Prostate gland (tissue), 2 donors: ENCODE results near the gene TRIM14. TPM values are rescaled to one million over a fixed set of nuclear protein-coding genes. Genes with fewer than 3 reads are reported as not detected.

Source experiments
- DNase-seq: peaks from one replicate; pipeline ENCODE4 v3.0.0-alpha.2; 2019; ENCODE audit warnings: low spot score
- H3K27ac ChIP-seq, 2 donors: fragments of 200-600 bp; sonication (generic); 2 replicates each; pipeline ENCODE4 v1.5.1; 2017 to 2019
- H3K27me3 ChIP-seq: fragments of 200-600 bp; sonication (generic); replicated peaks from 2 replicates; pipeline ENCODE4 v1.5.1; 2019; ENCODE audit not compliant: insufficient read depth
- H3K36me3 ChIP-seq, 2 donors: fragments of 200-600 bp; sonication (generic); 1 replicate in 1 of 2; 2 replicates in 1 of 2; pipeline versions ENCODE4 v1.5.1 to v1.8.1; 2017 to 2019
- H3K4me1 ChIP-seq: fragments of 200-600 bp; sonication (generic); replicated peaks from 2 replicates; pipeline ENCODE4 v1.5.1; 2019
- H3K4me3 ChIP-seq, 2 donors: fragments of 200-600 bp; sonication (generic); 2 replicates each; pipeline ENCODE4 v1.5.1; 2017 to 2019
- H3K9me3 ChIP-seq: fragments of 200-600 bp; sonication (generic); 2 replicates; pipeline ENCODE4 v1.5.1; 2017
- POLR2A ChIP-seq: fragments of 450-650 bp; IDR thresholded peaks from one replicate; pipeline ENCODE4 v1.6.1; 2016; ENCODE audit warnings: antibody characterized with exemption, mild to moderate bottlenecking
- POLR2AphosphoS5 ChIP-seq: sonication (generic); formaldehyde crosslinking; IDR thresholded peaks from one replicate; pipeline ENCODE4 v1.6.1; 2017; ENCODE audit warnings: antibody characterized with exemption
- WGBS: methylation state at CpG from one replicate; pipeline ENCODE4 v1.1.5; 2018; 5-methylcytosine and 5-hydroxymethylcytosine counted together
- intact Hi-C: fragments of 100-400 bp; cut with DNase I; formaldehyde crosslinking; loops from one replicate; pipeline ENCODE4 v1.14.2; 2022
- total RNA-seq, 2 donors: library from RNA; depleted of rRNA; stranded (reverse); fragments of >200 nt; gene quantifications; one replicate each; pipeline ENCODE4 v1.1.0, GENCODE V29; 2016
- TF ChIP-seq, protein P1 (sequence below), 4 experiments: fragments of 200-600 bp in 2 of 4; fragments of 450-650 bp in 2 of 4; sonication (generic) in 2 of 4; IDR thresholded peaks; 1 replicate in 3 of 4; 2 replicates in 1 of 4; pipeline ENCODE4 v1.5.1; 2016 to 2019; ENCODE audit warnings: antibody characterized with exemption in 4 of 4, mild to moderate bottlenecking in 2 of 4, moderate library complexity in 2 of 4

The TRIM14 gene, protein sequence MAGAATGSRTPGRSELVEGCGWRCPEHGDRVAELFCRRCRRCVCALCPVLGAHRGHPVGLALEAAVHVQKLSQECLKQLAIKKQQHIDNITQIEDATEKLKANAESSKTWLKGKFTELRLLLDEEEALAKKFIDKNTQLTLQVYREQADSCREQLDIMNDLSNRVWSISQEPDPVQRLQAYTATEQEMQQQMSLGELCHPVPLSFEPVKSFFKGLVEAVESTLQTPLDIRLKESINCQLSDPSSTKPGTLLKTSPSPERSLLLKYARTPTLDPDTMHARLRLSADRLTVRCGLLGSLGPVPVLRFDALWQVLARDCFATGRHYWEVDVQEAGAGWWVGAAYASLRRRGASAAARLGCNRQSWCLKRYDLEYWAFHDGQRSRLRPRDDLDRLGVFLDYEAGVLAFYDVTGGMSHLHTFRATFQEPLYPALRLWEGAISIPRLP
- 10 to 100 TPM; 23.4 to 24.3 TPM for total RNA-seq

DNA sequence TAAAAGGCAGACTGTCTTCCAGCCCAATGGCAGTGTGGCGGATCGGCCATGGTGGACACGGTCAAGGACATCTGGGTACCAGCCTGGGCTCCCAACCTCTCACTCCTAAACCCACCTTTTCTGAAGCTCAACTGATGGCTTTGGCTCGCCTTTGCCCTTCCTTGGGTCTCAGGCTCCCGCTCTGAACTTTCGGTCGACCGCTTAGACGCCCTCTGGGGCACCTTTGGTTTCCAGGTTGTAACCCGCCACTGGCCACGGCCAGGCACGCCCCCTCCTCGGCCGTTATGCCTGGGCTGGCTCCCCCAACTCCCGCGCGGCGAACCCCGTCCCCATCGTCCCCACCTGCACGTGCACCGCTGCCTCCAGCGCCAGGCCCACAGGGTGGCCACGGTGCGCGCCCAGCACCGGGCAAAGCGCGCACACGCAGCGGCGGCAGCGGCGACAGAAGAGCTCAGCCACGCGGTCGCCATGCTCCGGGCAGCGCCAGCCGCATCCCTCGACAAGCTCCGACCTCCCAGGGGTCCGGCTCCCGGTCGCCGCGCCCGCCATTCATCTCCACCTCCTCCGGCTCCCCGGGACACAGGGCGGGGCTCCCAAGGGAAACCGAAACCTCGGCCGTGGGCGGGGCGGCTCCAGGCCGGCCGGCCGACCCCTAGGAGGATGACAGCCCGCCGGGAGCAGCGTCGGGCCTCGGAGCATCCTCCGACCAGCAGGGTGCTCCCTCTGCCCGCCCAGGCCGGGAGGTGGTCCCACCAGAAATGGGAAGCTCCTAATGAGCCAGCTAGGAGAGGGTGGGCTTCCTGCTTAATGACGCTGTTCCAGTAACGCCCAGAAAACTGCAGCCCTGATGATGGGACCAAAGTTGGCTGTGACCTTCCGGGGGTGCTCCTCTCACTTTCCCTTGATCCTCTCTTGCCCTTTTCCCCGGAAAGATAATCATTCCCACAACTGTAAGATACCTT lies at the start of gene TRIM14:
Gene TRIM14, minus strand, starts transcription at position 583 of the 962 bp plus-strand sequence. Its CDS starts 34 bp downstream, at position 549.
- Histone ChIP-seq H3K36me3 (no peaks in the 10 kb centered on the region), H3K4me3 (peak within 1 kb of the TSS; percentile 62 to 63), H3K27me3 (no peaks in the 10 kb centered on the region), H3K4me1 (peaks cover 7% of the 10 kb centered on the region), H3K27ac (peak within 1 kb of the TSS; percentile 81 to 88), H3K9me3 (no peaks in the 10 kb centered on the region)
- DNase-seq = peak; percentile 60
- intact Hi-C loops = no loop called here
- WGBS = 7% methylated on average over 54 of the region's 71 CpGs
- TF ChIP-seq, protein P1, sequence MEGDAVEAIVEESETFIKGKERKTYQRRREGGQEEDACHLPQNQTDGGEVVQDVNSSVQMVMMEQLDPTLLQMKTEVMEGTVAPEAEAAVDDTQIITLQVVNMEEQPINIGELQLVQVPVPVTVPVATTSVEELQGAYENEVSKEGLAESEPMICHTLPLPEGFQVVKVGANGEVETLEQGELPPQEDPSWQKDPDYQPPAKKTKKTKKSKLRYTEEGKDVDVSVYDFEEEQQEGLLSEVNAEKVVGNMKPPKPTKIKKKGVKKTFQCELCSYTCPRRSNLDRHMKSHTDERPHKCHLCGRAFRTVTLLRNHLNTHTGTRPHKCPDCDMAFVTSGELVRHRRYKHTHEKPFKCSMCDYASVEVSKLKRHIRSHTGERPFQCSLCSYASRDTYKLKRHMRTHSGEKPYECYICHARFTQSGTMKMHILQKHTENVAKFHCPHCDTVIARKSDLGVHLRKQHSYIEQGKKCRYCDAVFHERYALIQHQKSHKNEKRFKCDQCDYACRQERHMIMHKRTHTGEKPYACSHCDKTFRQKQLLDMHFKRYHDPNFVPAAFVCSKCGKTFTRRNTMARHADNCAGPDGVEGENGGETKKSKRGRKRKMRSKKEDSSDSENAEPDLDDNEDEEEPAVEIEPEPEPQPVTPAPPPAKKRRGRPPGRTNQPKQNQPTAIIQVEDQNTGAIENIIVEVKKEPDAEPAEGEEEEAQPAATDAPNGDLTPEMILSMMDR (IDR thresholded peaks at IDR 0.05) = peak in 1 of 4 experiments; percentile 12
- TF ChIP-seq POLR2AphosphoS5 (no peak), POLR2A (peak; percentile 62)

DNA sequence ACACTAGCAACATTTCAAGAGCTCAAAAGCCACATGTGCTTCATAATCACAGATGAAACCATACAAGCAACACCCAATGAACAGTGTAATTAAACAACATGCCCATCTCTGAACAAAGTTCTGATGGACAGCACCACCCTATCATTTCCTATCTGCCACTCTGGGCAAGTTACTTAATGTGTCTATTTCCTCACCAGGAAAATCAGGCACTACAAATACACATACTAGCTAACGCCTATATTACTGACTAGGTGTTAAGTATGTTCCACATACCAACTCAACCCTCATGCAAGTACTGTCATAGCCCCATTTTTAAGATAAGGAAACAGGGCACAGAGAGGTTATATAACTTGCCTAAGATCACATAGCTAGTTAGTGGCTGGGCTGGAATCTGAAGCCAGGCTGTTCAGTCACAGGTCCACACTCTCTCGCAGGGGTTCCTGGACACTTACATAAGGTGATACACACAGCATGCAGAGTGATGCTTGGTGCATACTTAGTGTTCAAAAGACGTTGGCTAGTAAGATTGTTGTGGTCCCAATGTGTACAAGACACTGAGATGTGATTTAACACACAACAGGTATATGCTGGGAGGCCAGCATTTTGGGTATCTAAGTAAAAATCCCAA lies 49.2 kb upstream of the TRIM14 start:
- 82% methylated on average over 3 of the region's 3 CpGs for WGBS
- no peak for DNase-seq
- TF ChIP-seq POLR2A (no peak), POLR2AphosphoS5 (no peak)
- TF ChIP-seq, protein P1 (IDR thresholded peaks at IDR 0.05) = no peak
- intact Hi-C loops = no loop called here
- Histone ChIP-seq H3K4me3 (no peak overlapping the region), H3K36me3 (no peaks in the 10 kb centered on the region), H3K4me1 (peaks cover 17% of the 10 kb centered on the region), H3K27me3 (no peaks in the 10 kb centered on the region), H3K9me3 (no peaks in the 10 kb centered on the region), H3K27ac (no peak overlapping the region)

DNA sequence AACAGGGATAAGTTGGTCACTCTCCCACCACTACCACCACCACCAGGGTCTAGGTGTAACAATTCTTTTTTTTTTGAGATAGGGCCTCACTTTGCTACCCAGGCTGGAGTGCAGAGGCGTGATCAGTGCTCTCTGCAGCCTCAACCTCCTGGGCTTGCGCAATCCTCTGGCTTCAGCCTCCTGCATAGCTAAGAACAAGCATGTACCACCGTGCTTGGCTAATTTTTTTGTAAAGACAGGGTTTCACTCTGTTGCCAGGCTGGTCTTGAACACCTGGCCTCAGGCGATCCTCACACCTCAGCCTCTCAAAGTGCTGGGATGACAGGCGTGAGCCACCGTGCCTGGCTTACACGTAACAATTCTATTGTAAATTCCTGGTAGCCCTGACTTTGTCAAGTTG lies 45.9 kb upstream of the TRIM14 start:
- no peak overlapping the region for H3K4me3 ChIP-seq
- WGBS = 78% methylated on average over 7 of the region's 7 CpGs
- H3K9me3 ChIP-seq = no peaks in the 10 kb centered on the region
- peaks cover 9% of the 10 kb centered on the region for H3K4me1 ChIP-seq
- intact Hi-C loops = no loop called here
- no peaks in the 10 kb centered on the region for H3K27me3 ChIP-seq
- H3K36me3 ChIP-seq = no peaks in the 10 kb centered on the region
- TF ChIP-seq, protein P1 (IDR thresholded peaks at IDR 0.05) = no peak
- peak overlapping the region in 1 of 2 donors; percentile 1 for H3K27ac ChIP-seq
- no peak for DNase-seq

DNA sequence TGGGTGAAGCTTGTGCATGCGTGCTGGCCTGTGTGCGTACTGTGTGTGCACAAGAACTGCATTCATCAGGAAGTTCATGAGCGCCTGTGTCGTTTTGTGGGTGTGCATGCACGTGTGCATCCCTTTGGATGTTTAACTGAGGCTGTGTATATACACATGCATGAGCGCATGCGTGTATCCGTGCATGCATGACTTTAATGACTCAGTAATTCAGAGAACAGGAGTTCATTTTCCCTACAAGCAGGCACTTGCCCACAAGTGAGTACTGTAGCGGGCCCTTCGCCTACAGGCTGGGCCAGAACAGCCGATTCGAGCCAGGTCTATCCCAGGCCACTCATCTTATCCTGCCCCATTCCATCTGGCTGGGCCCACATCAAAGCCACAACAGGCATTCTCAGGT lies 43.6 kb upstream of the TRIM14 start:
- Histone ChIP-seq H3K9me3 (no peaks in the 10 kb centered on the region), H3K27ac (no peak overlapping the region), H3K27me3 (no peaks in the 10 kb centered on the region), H3K4me1 (peaks cover 11% of the 10 kb centered on the region), H3K4me3 (no peak overlapping the region), H3K36me3 (no peaks in the 10 kb centered on the region)
- TF ChIP-seq POLR2A (no peak), POLR2AphosphoS5 (peak; percentile 64)
- TF ChIP-seq, protein P1 (IDR thresholded peaks at IDR 0.05) = no peak
- intact Hi-C loops = no loop called here
- WGBS = 39% methylated on average over 12 of the region's 12 CpGs
- peak; percentile 69 for DNase-seq
